ENCODE results near the gene GALNT18. TPM values are rescaled to one million over a fixed set of nuclear protein-coding genes. Genes with fewer than 3 reads are reported as not detected.

The GALNT18 gene
- total RNA-seq, 1 donor from 2014 or later = 11.7 TPM

DNA sequence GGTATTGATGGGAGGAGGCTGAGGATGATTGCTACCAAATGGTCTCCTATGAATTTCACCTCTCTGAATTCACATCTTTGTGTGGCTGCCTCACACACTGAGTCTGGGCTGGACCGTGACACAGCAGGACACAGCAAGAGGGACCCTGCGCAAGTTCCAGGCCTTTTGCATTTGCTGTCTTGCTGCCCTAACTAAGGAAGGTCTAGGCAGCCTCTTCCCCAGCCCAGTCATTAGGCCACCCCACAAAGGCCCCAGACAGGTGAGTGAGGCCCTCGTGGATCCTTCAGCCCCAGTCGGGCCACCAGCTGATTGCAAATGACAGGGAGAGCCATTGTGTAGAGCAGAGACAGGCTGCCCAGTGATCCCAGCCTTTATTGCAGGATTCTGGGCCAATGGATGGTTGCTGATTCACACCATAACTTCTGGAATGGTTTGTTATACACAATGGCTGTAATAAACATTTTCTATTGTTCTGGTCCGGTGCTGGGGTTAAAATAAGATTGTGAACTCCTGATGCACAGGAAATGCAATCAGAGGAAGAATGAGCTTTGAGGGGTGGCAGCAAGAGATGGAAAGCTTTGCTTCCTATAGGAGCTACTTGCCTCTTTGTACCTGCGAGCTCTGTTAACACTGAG lies 240.2 kb downstream of the GALNT18 start:
- Mint-ChIP-seq H3K27ac (no peak overlapping the region), H3K36me3 (peaks cover 3% of the 10 kb centered on the region), H3K4me1 (ENCODE audit: unreplicated experiment) (no peaks in the 10 kb centered on the region), H3K4me3 (no peak overlapping the region), H3K9me3 (peaks cover 3% of the 10 kb centered on the region), H3K27me3 (no peaks in the 10 kb centered on the region)
- TF ChIP-seq, protein P1, sequence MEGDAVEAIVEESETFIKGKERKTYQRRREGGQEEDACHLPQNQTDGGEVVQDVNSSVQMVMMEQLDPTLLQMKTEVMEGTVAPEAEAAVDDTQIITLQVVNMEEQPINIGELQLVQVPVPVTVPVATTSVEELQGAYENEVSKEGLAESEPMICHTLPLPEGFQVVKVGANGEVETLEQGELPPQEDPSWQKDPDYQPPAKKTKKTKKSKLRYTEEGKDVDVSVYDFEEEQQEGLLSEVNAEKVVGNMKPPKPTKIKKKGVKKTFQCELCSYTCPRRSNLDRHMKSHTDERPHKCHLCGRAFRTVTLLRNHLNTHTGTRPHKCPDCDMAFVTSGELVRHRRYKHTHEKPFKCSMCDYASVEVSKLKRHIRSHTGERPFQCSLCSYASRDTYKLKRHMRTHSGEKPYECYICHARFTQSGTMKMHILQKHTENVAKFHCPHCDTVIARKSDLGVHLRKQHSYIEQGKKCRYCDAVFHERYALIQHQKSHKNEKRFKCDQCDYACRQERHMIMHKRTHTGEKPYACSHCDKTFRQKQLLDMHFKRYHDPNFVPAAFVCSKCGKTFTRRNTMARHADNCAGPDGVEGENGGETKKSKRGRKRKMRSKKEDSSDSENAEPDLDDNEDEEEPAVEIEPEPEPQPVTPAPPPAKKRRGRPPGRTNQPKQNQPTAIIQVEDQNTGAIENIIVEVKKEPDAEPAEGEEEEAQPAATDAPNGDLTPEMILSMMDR (conservative IDR thresholded peaks at IDR 0.05) = no peak
- DNase-seq (ENCODE audit: extremely low spot score, unreplicated experiment) = no peak

DNA sequence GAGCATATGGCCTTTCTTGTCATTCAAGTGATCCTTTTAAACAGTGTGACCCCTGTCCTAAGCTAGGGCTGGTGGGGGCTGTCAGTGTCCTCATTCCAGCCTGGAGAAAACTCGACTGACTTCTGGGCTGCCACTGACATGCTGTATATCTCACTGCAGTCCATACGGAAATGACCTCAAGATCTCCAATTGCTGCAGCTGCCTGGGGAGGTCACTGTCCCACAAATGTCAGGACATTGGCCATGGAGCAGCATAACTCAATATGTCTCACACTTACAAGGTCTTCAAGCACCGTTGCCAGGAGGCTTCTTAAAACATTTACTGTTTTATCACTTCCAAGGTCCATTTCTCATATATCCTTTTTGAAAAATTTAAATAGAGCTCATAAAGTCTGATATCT lies 240.9 kb downstream of the GALNT18 start:
- no peaks in the 10 kb centered on the region for H3K4me1 Mint-ChIP-seq (ENCODE audit: unreplicated experiment)
- H3K27me3 Mint-ChIP-seq = no peaks in the 10 kb centered on the region
- peaks cover 3% of the 10 kb centered on the region for H3K36me3 Mint-ChIP-seq
- H3K9me3 Mint-ChIP-seq = peaks cover 3% of the 10 kb centered on the region
- H3K4me3 Mint-ChIP-seq = no peak overlapping the region
- TF ChIP-seq, protein P1 (conservative IDR thresholded peaks at IDR 0.05) = no peak
- DNase-seq (ENCODE audit: extremely low spot score, unreplicated experiment) = no peak
- H3K27ac Mint-ChIP-seq = no peak overlapping the region

DNA sequence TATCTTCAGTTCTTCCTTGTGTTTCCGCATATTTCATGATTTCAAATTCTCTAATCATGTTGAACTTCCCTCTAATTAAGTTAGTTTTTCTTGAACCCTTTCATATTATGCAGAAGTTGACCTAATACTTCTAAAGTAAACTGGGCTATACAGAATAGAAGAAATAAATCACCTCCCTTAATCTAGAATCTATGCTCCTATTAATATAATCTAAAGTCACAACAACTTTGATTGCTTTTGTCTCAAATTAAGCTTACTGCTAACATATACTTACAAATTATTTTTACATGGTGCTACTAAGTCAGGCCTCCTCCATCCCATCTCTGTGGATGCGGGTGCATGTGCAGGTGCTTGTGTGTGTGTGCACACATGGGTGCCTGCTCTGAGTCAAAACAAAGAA lies 241.5 kb downstream of the GALNT18 start:
- DNase-seq (ENCODE audit: extremely low spot score, unreplicated experiment) = no peak
- TF ChIP-seq, protein P1 (conservative IDR thresholded peaks at IDR 0.05) = no peak
- Mint-ChIP-seq H3K4me3 (no peak overlapping the region), H3K4me1 (ENCODE audit: unreplicated experiment) (no peaks in the 10 kb centered on the region), H3K36me3 (peaks cover 3% of the 10 kb centered on the region), H3K27me3 (no peaks in the 10 kb centered on the region), H3K9me3 (peaks cover 3% of the 10 kb centered on the region), H3K27ac (no peak overlapping the region)

DNA sequence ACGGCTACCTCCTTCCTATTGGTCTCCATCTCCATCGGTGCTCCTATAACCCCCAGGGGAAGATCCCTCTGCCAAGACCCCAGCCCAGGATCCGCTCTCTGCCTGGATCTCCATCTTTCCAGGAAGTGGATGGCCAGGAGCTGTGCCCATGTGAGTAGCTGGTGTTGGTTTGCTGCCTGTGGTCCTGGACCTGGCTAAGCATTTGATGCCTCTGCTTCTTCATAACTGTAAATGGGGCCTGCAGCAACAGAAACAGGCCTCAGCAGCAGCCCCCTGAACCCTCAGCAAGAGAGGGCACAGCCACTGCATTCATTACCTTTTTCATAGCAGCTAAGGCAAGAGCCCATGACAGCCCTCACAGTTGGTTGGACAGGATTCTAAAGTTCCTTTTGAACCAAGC lies 242.1 kb downstream of the GALNT18 start:
- Mint-ChIP-seq H3K4me3 (no peak overlapping the region), H3K27me3 (no peaks in the 10 kb centered on the region), H3K4me1 (ENCODE audit: unreplicated experiment) (no peaks in the 10 kb centered on the region), H3K9me3 (peaks cover 3% of the 10 kb centered on the region), H3K27ac (no peak overlapping the region), H3K36me3 (peaks cover 3% of the 10 kb centered on the region)
- DNase-seq (ENCODE audit: extremely low spot score, unreplicated experiment) = no peak
- TF ChIP-seq, protein P1 (conservative IDR thresholded peaks at IDR 0.05) = no peak

DNA sequence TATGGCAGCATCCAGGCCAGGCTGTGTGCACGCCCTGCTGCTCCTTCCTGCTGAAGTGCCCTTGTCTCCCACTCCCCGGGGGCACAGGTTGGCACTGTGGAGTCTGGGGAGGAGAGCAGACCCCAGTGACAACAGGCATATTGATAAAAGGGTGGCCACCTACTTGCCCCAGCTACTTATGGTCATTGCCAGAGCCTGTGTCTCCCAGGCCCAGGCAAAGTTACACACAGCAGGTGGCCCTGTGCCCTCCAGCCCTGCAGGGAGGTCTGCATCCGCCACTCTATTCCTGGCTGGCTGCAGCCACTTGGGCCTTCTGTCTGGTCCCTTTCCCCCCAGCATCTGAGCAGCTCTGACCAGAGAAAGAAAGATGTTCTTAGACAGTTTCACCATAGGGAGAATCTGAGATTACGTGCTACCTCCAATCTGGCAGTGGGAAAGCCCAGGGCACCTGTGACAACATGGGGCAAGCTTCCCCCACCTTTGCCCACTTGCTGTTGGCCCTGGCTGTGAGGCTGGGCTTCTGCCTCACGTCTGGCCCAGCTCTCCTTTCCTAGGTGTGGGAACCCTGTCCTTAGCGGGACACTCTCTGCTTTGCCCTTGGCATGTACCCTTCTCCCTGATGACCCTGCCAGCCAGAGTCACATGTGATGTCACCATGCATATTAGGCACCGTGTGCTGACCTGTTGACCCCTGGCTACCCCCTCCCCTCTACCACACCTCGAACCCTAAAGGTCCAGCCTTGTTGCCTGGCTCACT lies 243.4 kb downstream of the GALNT18 start:
- no peak for DNase-seq (ENCODE audit: extremely low spot score, unreplicated experiment)
- Mint-ChIP-seq H3K4me1 (ENCODE audit: unreplicated experiment) (no peaks in the 10 kb centered on the region), H3K4me3 (no peak overlapping the region), H3K36me3 (peaks cover 3% of the 10 kb centered on the region), H3K27ac (no peak overlapping the region), H3K27me3 (no peaks in the 10 kb centered on the region), H3K9me3 (no peaks in the 10 kb centered on the region)
- TF ChIP-seq, protein P1 (conservative IDR thresholded peaks at IDR 0.05) = no peak

Data from type B pancreatic cell (in vitro differentiated cells).